Ureter (tissue), 1 donor: ENCODE results near the gene EDC4. TPM values are rescaled to one million over a fixed set of nuclear protein-coding genes. Genes with fewer than 3 reads are reported as not detected.
"Not testable (repeated sequence)": the region's sequence is repeated elsewhere in the genome, so short reads cannot be mapped to it uniquely, and the experiment has no call there.

Experiments used
- DNase-seq: peaks from one replicate; pipeline ENCODE4 v3.0.0-alpha.2; 2020; ENCODE audit warnings: low spot score
- total RNA-seq: library from RNA; stranded (reverse); gene quantifications from one replicate; pipeline ENCODE4 v1.2.4, GENCODE V29; 2023
- donor health status: DM: yes; HTN: yes; CAD: no.

Gene EDC4
- 64.9 TPM for total RNA-seq

DNA sequence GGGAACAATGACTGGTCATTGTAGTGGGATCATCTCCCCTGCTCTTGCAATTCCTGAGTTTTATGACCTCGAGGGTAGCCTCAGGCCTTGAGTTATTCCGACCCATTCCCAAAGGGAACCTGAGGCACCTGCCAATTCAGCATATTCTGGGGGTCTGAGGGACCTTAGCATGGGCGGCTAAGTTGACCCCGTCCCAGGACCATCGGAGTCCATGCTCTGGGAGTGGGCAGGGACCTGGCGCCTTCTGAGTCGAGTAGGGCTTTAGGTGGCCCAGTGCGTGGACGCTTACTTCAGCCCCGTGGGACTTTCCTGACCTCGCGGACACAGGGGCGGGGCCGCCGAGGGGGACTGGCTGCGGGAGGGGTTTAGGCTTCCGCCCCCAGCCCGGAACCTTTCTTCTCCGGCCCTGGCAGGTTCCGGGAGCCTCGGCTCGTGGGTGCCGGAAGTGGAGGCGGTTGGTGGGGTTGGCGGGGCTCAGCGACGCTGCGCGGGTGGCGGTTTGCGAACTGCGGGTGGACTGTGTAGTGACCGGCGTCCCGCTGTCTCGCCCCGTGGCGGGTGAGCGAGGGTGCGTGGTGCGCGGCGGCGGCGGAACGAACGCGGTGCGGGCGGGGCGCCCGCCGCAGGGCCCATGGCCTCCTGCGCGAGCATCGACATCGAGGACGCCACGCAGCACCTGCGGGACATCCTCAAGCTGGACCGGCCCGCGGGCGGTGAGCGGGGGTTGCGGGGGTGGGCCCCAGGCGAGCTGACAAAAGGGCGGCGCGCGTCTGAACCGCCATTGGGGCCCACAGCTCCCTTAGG is at the start of gene EDC4:
TSS of gene EDC4 (plus strand) at position 422 of the 804 bp plus-strand sequence. CDS start at position 632, 210 bp downstream.
- DNase-seq: peak; percentile 83

DNA sequence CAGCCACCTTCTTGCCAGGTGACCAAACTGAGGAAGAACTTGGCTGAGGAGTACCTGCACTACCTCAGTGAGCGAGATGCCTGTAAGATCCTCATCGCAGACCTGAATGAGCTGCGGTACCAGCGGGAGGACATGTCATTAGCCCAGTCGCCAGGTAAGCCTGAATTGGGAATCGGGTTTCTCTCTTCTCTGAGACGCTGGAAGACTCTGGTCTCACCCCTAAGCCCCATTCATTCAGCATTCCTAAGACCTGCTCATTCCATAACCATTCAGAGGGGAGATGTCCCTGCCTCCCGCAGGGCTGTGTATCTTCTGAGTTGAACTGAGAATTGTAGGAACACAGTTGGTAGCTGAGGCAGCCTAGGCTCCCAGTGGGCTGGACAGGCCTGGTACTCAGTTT is 47.7 kb upstream of the EDC4 start:
- no peak for DNase-seq

DNA sequence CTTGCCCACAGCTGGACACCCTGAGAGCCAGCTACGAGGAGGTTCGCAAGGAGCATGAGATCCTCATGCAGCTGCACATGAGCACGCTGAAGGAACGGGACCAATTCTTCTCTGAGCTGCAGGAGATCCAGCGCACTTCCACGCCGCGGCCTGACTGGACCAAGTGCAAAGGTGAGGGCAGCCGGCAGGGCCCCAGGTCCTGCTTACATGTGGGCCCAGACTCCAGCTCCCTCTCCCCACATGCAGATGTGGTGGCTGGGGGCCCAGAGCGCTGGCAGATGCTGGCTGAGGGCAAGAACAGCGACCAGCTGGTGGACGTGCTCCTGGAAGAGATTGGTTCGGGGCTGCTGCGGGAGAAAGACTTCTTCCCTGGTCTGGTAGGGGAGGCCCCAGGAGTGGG is 46.9 kb upstream of the EDC4 start:
- DNase-seq: no peak

DNA sequence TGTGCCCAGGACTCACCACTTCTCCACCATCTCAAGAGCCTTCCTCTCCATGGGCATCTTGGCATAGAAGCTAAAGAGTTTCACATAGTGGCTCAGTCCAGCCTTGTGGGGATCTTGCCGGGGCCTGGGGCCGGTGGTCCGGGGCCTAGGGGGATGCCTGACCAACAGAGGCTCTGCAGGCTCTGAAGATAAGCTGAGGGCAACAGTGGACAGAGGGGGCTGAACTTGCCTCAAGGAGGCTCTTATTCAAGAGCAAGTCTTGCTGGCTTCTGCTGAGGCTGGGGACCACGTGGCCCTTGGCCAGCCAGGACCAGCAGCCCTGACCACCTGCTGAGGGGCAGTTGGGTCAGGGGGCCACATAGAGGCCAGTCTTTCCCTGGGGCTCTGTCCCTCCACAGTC is 44.2 kb upstream of the EDC4 start:
- no peak for DNase-seq

DNA sequence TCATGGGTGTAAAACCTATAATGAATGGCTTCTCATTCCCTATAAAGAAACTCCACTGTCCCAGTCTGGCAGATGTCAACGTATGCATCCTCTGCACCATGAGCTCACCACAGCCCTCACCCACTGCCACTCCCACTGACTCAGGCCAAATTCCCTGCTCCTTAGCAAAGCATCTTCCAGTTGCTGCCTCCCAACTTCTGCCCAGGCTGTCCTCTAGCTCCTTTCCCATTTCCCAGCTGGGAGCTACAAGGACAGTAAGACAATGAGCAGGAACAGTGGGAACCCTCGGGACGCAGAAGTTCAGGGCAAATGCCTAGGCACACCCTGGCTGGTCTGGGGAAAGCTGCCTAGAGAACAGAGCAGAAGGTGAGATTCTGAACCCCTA is 39.8 kb upstream of the EDC4 start:
- no peak for DNase-seq

- peak; percentile 93 for DNase-seq
These were observed 39.2 kb upstream of the EDC4 start for GRCh38 chr16:67833415-67834241.

DNA sequence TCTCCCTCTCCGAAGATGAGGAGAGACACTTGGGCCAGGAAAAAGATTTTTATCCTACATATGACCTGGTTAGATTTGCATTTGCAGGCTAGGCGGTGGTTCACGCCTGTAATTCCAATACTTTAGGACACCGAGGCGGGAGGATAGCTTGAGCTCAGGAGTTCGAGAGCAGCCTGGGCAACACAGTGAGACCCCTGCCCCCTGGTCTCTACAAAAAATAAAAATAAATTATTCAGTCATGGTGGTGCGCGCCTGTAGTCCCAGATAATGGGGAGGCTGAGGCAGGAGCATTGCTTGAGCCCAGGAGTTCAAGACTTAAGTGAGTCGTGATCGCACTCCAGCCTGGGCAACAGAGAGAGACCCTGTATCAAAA is 38.6 kb upstream of the EDC4 start:
- DNase-seq: no peak

- not testable (repeated sequence) for DNase-seq
These were observed 35.7 kb upstream of the EDC4 start for GRCh38 chr16:67837190-67837589.

DNA sequence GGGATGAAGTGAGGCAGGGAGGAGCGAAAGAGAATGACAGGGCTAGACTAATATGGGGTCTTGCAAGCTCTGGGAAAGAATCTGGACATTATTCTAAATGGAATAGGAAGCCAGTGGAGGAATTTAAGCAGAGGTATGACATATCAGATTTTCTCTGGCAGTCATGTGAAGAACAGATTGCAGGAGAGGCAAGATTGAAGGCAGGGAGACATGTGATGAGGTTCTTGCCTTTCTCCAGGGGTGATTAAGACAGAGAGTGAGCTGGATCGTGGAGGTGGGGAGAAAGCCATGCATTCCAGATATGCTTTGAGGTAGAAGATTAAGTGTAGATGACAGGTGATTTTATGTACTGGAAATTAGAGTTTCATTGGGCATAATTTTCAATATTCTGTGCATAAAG is 35.0 kb upstream of the EDC4 start:
- DNase-seq: no peak

DNA sequence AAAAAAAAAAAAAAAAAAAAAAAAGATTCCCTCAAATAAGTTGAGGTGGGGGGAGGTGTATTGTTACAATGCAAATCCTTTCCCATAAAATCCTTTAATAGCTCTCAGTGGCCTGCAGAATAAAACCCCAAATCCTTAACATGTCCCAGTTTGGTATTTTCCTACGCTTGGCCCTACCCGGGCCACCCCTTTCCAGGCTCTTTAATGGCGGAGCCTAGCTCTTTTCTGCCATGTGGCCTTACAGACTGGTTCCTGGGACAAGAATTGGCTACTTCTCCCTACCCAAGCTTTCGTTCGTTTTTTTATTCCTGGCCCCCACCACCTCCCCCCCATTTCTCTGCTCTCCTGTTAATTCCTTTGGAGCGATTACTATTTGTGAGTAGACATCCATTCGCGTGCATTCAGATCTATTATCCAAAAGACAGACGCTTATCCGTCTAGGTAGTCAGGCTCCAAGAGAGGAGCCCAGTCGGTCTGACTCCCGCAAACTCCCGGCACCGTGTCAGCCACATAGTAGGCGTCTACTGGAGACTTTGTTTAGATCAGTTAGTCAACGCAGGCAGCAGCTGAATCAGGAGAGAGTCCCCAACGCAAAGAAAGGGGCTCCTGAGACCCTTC is 31.5 kb upstream of the EDC4 start:
- DNase-seq: no peak

DNA sequence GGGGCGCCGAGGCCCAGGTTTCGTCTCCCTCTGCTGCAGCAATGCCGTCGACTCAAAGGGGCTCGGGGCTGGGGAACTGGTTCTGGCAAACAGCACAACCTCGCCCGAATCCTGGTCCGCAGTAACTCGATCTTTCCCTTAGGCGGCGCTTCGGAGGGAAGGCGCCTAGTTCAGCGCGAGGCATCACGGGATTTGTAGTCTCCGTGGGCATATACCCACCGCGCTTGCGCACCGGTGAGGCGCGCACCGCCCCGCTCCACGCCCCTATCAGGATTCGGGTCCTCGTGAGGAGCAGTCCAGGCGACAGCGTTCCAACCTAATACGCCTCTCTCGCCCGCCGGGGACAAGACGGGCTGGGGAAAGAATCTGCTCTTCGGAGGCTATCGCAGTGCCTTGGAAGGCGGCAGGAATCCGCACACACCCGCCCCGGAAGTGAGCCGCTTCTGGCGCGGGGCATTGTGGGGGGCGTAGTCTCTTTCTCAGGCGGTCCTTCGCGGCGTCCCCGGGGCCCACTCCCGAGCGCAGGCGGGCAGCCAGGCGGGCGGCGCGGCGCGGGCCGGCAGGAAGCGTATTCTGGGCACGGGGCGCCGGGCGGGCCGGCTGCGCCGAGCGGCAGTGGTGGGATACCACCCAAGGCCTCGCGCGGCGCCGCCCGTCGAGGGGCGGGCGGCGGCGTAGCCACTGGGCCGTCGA is 30.9 kb upstream of the EDC4 start, which contains the start of gene THAP11:
TSS of gene THAP11 (plus strand) at position 505 of the 693 bp plus-strand sequence. CDS start 235 bp downstream, outside the sequence.
- DNase-seq: peak; percentile 96

DNA sequence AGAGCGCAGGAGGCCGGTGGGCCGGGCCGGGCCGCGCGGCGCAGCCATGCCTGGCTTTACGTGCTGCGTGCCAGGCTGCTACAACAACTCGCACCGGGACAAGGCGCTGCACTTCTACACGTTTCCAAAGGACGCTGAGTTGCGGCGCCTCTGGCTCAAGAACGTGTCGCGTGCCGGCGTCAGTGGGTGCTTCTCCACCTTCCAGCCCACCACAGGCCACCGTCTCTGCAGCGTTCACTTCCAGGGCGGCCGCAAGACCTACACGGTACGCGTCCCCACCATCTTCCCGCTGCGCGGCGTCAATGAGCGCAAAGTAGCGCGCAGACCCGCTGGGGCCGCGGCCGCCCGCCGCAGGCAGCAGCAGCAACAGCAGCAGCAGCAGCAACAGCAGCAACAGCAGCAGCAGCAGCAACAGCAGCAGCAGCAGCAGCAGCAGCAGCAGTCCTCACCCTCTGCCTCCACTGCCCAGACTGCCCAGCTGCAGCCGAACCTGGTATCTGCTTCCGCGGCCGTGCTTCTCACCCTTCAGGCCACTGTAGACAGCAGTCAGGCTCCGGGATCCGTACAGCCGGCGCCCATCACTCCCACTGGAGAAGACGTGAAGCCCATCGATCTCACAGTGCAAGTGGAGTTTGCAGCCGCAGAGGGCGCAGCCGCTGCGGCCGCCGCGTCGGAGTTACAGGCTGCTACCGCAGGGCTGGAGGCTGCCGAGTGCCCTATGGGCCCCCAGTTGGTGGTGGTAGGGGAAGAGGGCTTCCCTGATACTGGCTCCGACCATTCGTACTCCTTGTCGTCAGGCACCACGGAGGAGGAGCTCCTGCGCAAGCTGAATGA is 30.1 kb upstream of the EDC4 start:
- peak; percentile 53 for DNase-seq

DNA sequence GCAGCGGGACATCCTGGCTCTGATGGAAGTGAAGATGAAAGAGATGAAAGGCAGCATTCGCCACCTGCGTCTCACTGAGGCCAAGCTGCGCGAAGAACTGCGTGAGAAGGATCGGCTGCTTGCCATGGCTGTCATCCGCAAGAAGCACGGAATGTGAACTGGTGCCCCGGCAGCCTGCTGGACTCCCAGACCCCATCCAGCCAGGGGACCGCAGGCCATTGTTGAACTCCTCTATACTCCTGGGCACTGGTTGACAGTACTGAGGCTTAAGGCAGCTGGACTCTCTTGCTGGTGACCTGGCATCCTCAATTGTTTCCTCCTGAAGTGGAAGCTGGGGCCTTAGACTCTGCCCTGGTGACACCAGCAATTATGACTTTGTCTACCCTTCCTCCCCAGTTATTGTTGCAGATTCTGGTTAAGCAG is 29.5 kb upstream of the EDC4 start:
- DNase-seq: no peak

GRCh38 chr16:67844497-67844896 is 28.4 kb upstream of the EDC4 start:
- DNase-seq: no peak

GRCh38 chr16:67845291-67846062 is 27.4 kb upstream of the EDC4 start:
- DNase-seq: no peak

DNA sequence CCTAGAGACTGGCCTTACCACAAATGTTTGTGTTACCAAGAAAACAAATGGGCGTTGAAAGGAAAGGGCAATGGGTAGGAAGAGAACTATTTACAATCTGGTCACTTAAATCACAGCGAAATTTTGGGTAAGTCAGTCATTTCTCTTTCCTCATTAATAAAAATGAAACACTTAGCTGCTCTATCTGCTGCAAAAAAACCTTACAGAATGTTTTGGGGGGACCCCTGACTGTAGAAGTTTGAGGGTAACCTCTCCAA is 26.9 kb upstream of the EDC4 start:
- DNase-seq: no peak

DNA sequence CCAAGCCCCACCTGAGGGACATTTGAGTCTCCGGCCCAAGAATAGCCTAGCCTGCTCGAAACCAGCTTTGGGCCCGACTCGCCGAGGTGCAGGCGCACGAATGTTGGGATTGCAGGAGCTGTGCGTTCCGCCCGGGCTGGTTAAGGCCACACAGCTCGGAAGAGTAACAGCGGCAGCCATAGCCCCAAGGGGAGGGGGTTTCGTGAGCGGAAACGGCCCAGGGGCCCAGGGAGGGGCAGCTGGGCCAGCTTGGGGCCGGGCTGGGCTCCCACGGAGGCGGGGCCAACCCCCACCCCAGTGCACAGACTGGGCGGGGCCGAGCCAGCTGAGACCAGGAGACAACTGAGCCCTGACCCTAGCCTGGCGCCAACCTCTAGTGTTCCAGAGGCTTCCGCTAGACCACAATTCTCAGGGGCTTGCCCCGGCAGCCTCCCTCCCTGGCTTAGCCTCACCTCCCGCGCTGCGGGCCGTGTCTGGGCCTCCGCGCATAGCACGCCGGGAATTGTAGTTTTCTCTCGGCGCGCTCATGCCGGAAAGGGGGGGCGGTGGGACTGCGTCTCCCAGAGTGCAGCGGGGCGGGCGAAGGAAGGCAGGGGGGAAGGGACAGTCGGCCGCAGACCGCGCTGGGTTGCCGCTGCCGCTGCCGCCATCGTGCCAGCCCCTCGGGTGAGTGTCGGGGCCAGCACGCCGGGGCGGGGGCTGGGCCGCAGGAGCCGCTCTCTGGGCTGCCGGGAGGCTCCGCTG is 26.4 kb upstream of the EDC4 start, which contains the start of gene NUTF2:
TSS of gene NUTF2 (plus strand) at position 614 of the 744 bp plus-strand sequence. CDS start 18,198 bp downstream, outside the sequence.
- peak; percentile 97 for DNase-seq

DNA sequence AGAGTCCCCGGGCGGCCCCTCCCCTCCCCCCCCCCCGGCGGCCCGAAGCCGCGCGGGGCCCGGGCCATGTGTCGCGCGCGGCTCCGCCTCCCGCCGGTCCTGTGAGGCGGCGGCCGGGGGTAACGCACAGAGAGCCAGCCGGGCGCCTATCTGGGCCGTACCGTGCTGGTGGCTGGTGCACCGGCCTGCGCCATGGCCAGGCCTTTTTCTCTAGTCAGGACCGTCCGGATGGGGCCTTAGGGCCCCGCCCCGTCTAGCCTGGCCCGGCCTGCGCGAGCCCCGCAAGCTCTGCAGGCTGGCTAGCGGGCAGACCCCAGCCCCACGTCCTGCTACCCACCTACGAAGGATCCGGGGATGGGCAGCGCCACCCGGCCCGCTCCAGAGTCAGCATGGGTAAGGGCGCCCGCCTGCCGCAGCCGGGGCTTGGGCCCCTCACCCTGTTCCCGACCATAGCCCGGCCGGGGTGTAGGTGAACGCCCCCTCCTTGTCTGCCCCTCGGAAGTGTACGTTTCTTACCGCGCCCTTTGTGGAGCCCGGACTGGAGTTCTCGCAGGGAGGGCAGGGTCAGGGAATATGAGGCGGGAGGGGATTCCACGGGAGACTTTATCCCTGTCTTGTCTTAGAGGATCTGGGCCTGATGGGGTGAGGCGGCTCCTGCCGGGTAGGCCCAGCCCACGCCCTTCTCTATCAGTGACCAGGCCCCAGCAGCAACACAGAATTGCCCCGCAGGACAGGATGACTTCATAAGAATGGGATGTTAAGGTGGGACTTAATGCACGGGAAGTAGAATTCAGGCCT is 25.6 kb upstream of the EDC4 start, which contains the start of gene CENPT:
TSS of gene CENPT (minus strand) at position 630 of the 798 bp plus-strand sequence. CDS start 13,834 bp downstream, outside the sequence.
- peak; percentile 55 for DNase-seq
